Endothelial cell of umbilical vein (primary cell): ENCODE results near the gene MIPEP.

Source experiments
- POLR2AphosphoS5 ChIP-seq: IDR thresholded peaks from 2 replicates; pipeline ENCODE4 v1.6.1; 2012; ENCODE audit warnings: low read depth, mild to moderate bottlenecking, control low read depth, low read length, moderate library complexity; ENCODE audit not compliant: insufficient read depth
- TF ChIP-seq, protein P1 (sequence below), 2 donors: IDR thresholded peaks; 1 replicate in 1 of 2; 2 replicates in 1 of 2; pipeline ENCODE4 v1.5.1; 2011; ENCODE audit warnings: low read length in 2 of 2, mild to moderate bottlenecking in 2 of 2, moderate library complexity in 2 of 2, control low read depth in 1 of 2, inconsistent platforms in 1 of 2, low read depth in 1 of 2; ENCODE audit not compliant: insufficient read depth in 1 of 2; ENCODE audit errors: extremely low read depth in 1 of 2

DNA sequence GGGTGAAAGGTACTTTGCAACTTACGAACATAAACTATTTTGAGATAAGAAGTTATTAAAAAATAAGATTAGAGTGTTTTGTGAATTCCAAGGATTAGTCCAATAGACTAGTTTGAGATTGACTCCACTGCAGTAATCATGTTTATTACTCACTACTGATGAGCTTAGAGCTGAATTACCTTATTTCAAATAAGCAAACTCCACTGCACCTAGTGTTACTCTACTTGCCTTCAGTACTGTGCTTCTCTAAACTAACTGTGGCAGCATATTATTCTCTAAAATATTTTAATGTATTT is 111.7 kb downstream of the MIPEP start:
- TF ChIP-seq, protein P1, sequence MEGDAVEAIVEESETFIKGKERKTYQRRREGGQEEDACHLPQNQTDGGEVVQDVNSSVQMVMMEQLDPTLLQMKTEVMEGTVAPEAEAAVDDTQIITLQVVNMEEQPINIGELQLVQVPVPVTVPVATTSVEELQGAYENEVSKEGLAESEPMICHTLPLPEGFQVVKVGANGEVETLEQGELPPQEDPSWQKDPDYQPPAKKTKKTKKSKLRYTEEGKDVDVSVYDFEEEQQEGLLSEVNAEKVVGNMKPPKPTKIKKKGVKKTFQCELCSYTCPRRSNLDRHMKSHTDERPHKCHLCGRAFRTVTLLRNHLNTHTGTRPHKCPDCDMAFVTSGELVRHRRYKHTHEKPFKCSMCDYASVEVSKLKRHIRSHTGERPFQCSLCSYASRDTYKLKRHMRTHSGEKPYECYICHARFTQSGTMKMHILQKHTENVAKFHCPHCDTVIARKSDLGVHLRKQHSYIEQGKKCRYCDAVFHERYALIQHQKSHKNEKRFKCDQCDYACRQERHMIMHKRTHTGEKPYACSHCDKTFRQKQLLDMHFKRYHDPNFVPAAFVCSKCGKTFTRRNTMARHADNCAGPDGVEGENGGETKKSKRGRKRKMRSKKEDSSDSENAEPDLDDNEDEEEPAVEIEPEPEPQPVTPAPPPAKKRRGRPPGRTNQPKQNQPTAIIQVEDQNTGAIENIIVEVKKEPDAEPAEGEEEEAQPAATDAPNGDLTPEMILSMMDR (IDR thresholded peaks at IDR 0.05; ENCODE audit: extremely low read depth in 1 of 2, insufficient read depth in 1 of 2, low read depth in 1 of 2, low read length in 2 of 2) = no peak
- TF ChIP-seq POLR2AphosphoS5 = no peak
